ENCODE results near the gene CEP72.
"Not testable (repeated sequence)": the region's sequence is repeated elsewhere in the genome, so short reads cannot be mapped to it uniquely, and the experiment has no call there.

Gene CEP72

GRCh38 chr5:675111-675870, 63.2 kb downstream of the CEP72 start:
- no peaks in the 10 kb centered on the region for H4K20me1 ChIP-seq (ENCODE audit: insufficient read depth)

GRCh38 chr5:675871-676698, 63.9 kb downstream of the CEP72 start:
- no peak overlapping the region for H3K4me3 ChIP-seq (IDR thresholded peaks at IDR 0.05; ENCODE audit: insufficient read depth, low read depth, low read length)

More at GRCh38 chr5:675111-675870, 63.2 kb downstream of the CEP72 start:
- Histone ChIP-seq H3K79me2 (ENCODE audit: insufficient read depth, low read depth) (no peaks in the 10 kb centered on the region), H3K9ac (no peak overlapping the region), H2AFZ (ENCODE audit: low read depth) (no peak overlapping the region), H3K4me3 (IDR thresholded peaks at IDR 0.05; ENCODE audit: insufficient read depth, low read depth, low read length) (no peak overlapping the region), H3K27me3 (ENCODE audit: insufficient read depth, low read depth) (no peaks in the 10 kb centered on the region), H3K36me3 (ENCODE audit: insufficient read depth) (no peaks in the 10 kb centered on the region), H3K4me1 (ENCODE audit: low read depth, poor library complexity, severe bottlenecking) (peaks cover 23% of the 10 kb centered on the region), H3K27ac (no peak overlapping the region), H3K4me2 (no peak overlapping the region)
- no peak for TF ChIP-seq CTCF (conservative IDR thresholded peaks at IDR 0.05; ENCODE audit: low read depth, low read length)

GRCh38 chr5:676699-677076, 64.5 kb downstream of the CEP72 start:
- no peak overlapping the region for H3K4me3 ChIP-seq (IDR thresholded peaks at IDR 0.05; ENCODE audit: insufficient read depth, low read depth, low read length)
- no peak overlapping the region for H3K27ac ChIP-seq
- no peaks in the 10 kb centered on the region for H4K20me1 ChIP-seq (ENCODE audit: insufficient read depth)
- no peaks in the 10 kb centered on the region for H3K79me2 ChIP-seq (ENCODE audit: insufficient read depth, low read depth)
- H3K27me3 ChIP-seq (ENCODE audit: insufficient read depth, low read depth) = no peaks in the 10 kb centered on the region
- no peak overlapping the region for H2AFZ ChIP-seq (ENCODE audit: low read depth)
- no peak overlapping the region for H3K4me2 ChIP-seq
- peaks cover 22% of the 10 kb centered on the region for H3K4me1 ChIP-seq (ENCODE audit: low read depth, poor library complexity, severe bottlenecking)
- no peak for TF ChIP-seq CTCF (conservative IDR thresholded peaks at IDR 0.05; ENCODE audit: low read depth, low read length)
- no peak overlapping the region for H3K9ac ChIP-seq
- H3K36me3 ChIP-seq (ENCODE audit: insufficient read depth) = no peaks in the 10 kb centered on the region

More at GRCh38 chr5:675871-676698, 63.9 kb downstream of the CEP72 start:
- Histone ChIP-seq H2AFZ (ENCODE audit: low read depth) (no peak overlapping the region), H3K4me1 (ENCODE audit: low read depth, poor library complexity, severe bottlenecking) (peaks cover 23% of the 10 kb centered on the region), H4K20me1 (ENCODE audit: insufficient read depth) (no peaks in the 10 kb centered on the region), H3K4me2 (no peak overlapping the region), H3K79me2 (ENCODE audit: insufficient read depth, low read depth) (no peaks in the 10 kb centered on the region), H3K27ac (no peak overlapping the region), H3K9ac (no peak overlapping the region), H3K27me3 (ENCODE audit: insufficient read depth, low read depth) (no peaks in the 10 kb centered on the region), H3K36me3 (ENCODE audit: insufficient read depth) (no peaks in the 10 kb centered on the region)
- TF ChIP-seq CTCF (conservative IDR thresholded peaks at IDR 0.05; ENCODE audit: low read depth, low read length) = no peak

- Histone ChIP-seq H3K4me1 (ENCODE audit: low read depth, poor library complexity, severe bottlenecking) (peaks cover 15% of the 10 kb centered on the region), H3K27ac (no peak overlapping the region), H3K27me3 (ENCODE audit: insufficient read depth, low read depth) (no peaks in the 10 kb centered on the region), H3K4me3 (IDR thresholded peaks at IDR 0.05; ENCODE audit: insufficient read depth, low read depth, low read length) (no peak overlapping the region), H4K20me1 (ENCODE audit: insufficient read depth) (no peaks in the 10 kb centered on the region), H3K36me3 (ENCODE audit: insufficient read depth) (no peaks in the 10 kb centered on the region), H2AFZ (ENCODE audit: low read depth) (no peak overlapping the region), H3K79me2 (ENCODE audit: insufficient read depth, low read depth) (no peaks in the 10 kb centered on the region), H3K9ac (no peak overlapping the region), H3K4me2 (no peak overlapping the region)
- TF ChIP-seq CTCF (conservative IDR thresholded peaks at IDR 0.05; ENCODE audit: low read depth, low read length) = no peak
Observed at GRCh38 chr5:677131-678101, 65.3 kb downstream of the CEP72 start.

- not testable (repeated sequence) for H4K20me1 ChIP-seq (ENCODE audit: insufficient read depth); H3K79me2 ChIP-seq (ENCODE audit: insufficient read depth, low read depth); H3K4me2 ChIP-seq; H3K27ac ChIP-seq; H2AFZ ChIP-seq (ENCODE audit: low read depth); H3K27me3 ChIP-seq (ENCODE audit: insufficient read depth, low read depth); H3K4me3 ChIP-seq (IDR thresholded peaks at IDR 0.05; ENCODE audit: insufficient read depth, low read depth, low read length); H3K9ac ChIP-seq; H3K36me3 ChIP-seq (ENCODE audit: insufficient read depth); H3K4me1 ChIP-seq (ENCODE audit: low read depth, poor library complexity, severe bottlenecking)
Observed at GRCh38 chr5:678521-678920, 66.4 kb downstream of the CEP72 start.

- not testable (repeated sequence) for H2AFZ ChIP-seq (ENCODE audit: low read depth); H3K36me3 ChIP-seq (ENCODE audit: insufficient read depth); H3K4me3 ChIP-seq (IDR thresholded peaks at IDR 0.05; ENCODE audit: insufficient read depth, low read depth, low read length); H3K9ac ChIP-seq; H3K79me2 ChIP-seq (ENCODE audit: insufficient read depth, low read depth); H3K4me1 ChIP-seq (ENCODE audit: low read depth, poor library complexity, severe bottlenecking); H3K4me2 ChIP-seq; H3K27ac ChIP-seq; H3K27me3 ChIP-seq (ENCODE audit: insufficient read depth, low read depth); H4K20me1 ChIP-seq (ENCODE audit: insufficient read depth)
Observed at GRCh38 chr5:679166-679895, 67.2 kb downstream of the CEP72 start.

Measured in KMS-11 (cell line).